Measurements from ENCODE around the gene TRERF1. TPM values are rescaled to one million over a fixed set of nuclear protein-coding genes. Genes with fewer than 3 reads are reported as not detected.

The TRERF1 gene
- total and polyA plus RNA-seq, 2 of the 4 experiments (the other 2 are of a cell fraction) = 6.3 to 9.9 TPM

DNA sequence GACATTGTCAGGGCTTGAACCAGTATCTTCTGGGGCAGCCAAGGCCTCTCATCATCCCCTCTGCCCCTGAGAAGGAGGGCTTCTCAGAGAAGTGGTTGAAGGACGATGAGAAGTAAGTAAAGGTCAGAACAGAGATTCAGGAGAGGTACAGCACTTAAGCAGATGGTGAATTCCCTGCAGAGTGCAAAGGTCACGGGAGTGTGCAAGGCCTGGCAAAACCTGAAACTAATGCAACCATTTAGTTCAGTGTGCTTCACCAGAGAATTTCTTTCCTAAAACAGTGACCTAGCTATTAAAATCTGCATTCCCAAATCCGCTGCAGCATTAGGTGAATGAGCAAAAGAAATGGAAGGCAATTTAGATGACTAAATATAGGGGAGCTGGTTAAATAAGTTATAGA lies 58.4 kb downstream of the TRERF1 start:
- WGBS, 2 experiments (ENCODE audit: extremely low coverage in 2 of 2, insufficient read length in 1 of 2) = no CpG with 5 or more reads among the region's 3 CpGs
- no peak overlapping the region for H3K56ac ChIP-seq (ENCODE audit: extremely low read depth, insufficient read depth, low read length)
- H3K18ac ChIP-seq (ENCODE audit: low read depth, low read length) = no peak overlapping the region
- no peak overlapping the region for H4K91ac ChIP-seq (ENCODE audit: insufficient read depth, low read depth, low read length)
- H3K4me1 ChIP-seq (ENCODE audit: control insufficient read depth, insufficient read depth, low read length) = peaks cover 2% of the 10 kb centered on the region; the same call in 1 of the 2 replicates
- H3K23ac ChIP-seq (ENCODE audit: low read depth, low read length) = no peak overlapping the region
- H4K8ac ChIP-seq (ENCODE audit: low read depth in 2 of 2, low read length in 2 of 2) = no peak overlapping the region
- no peak overlapping the region for H3K27ac ChIP-seq (ENCODE audit: insufficient read depth, low read length)
- H4K5ac ChIP-seq (ENCODE audit: low read depth, low read length) = no peak overlapping the region
- no peak overlapping the region for H2BK120ac ChIP-seq (ENCODE audit: low read depth, low read length)
- H2AFZ ChIP-seq (replicated peaks; ENCODE audit: low read length, poor library complexity) = no peak overlapping the region
- H3K4ac ChIP-seq (ENCODE audit: low read depth, low read length) = no peak overlapping the region
- CTCF ChIA-PET = no interaction called here
- dilution Hi-C loops (cut with HindIII; ENCODE audit: low sequenced_read_pairs, unreplicated experiment) = no loop called here
- peaks cover 19% of the 10 kb centered on the region for H3K9me1 ChIP-seq (ENCODE audit: insufficient read depth, low read length)
- BruUV-seq (replicated peaks) = no TSS peak
- ATAC-seq (ENCODE audit: low read depth) (no peak), DNase-seq (no peak)
- no peaks in the 10 kb centered on the region for H3K27me3 ChIP-seq (ENCODE audit: control insufficient read depth, insufficient read depth, low read length)
- no peak overlapping the region for H3K9ac ChIP-seq (ENCODE audit: low read depth, low read length)
- no peaks in the 10 kb centered on the region for H3K36me3 ChIP-seq (ENCODE audit: control insufficient read depth, insufficient read depth, low read length)
- H2AK5ac ChIP-seq (ENCODE audit: low read depth, low read length) = no peak overlapping the region
- H2BK15ac ChIP-seq (ENCODE audit: low read depth, low read length) = no peak overlapping the region
- no peaks in the 10 kb centered on the region for H3K9me3 ChIP-seq (ENCODE audit: control insufficient read depth, insufficient read depth, low read length)
- POLR2A ChIA-PET (ENCODE audit: unreplicated experiment) = no interaction called here
- H2BK20ac ChIP-seq (ENCODE audit: low read depth, low read length) = no peak overlapping the region
- in situ Hi-C loops (cut with MboI; ENCODE audit: low sequenced_read_pairs) = no loop called here
- H3K79me1 ChIP-seq (ENCODE audit: low read depth in 1 of 2, low read length in 2 of 2) = peaks cover 75 to 93% of the 10 kb centered on the region in 2 experiments
- TF ChIP-seq, protein P1, sequence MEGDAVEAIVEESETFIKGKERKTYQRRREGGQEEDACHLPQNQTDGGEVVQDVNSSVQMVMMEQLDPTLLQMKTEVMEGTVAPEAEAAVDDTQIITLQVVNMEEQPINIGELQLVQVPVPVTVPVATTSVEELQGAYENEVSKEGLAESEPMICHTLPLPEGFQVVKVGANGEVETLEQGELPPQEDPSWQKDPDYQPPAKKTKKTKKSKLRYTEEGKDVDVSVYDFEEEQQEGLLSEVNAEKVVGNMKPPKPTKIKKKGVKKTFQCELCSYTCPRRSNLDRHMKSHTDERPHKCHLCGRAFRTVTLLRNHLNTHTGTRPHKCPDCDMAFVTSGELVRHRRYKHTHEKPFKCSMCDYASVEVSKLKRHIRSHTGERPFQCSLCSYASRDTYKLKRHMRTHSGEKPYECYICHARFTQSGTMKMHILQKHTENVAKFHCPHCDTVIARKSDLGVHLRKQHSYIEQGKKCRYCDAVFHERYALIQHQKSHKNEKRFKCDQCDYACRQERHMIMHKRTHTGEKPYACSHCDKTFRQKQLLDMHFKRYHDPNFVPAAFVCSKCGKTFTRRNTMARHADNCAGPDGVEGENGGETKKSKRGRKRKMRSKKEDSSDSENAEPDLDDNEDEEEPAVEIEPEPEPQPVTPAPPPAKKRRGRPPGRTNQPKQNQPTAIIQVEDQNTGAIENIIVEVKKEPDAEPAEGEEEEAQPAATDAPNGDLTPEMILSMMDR (conservative IDR thresholded peaks at IDR 0.05; ENCODE audit: low read depth, low read length) = no peak
- H3K4me3 ChIP-seq (ENCODE audit: insufficient read depth, low read depth, low read length) = no peak overlapping the region
- intact Hi-C loops (cut with micrococcal nuclease) = no loop called here
- no peak overlapping the region for H3K4me2 ChIP-seq (ENCODE audit: low read depth, low read length)
- H3K14ac ChIP-seq (replicated peaks; ENCODE audit: low read depth, low read length) = no peak overlapping the region
- no peak overlapping the region for H2AK9ac ChIP-seq (replicated peaks; ENCODE audit: low read depth, low read length, poor library complexity)
- peaks cover 69% of the 10 kb centered on the region for H4K20me1 ChIP-seq (ENCODE audit: insufficient read depth, low read length)
- H2BK5ac ChIP-seq (ENCODE audit: low read depth, low read length, poor library complexity, severe bottlenecking) = no peak overlapping the region

All from IMR-90 (cell line).